Gastrocnemius medialis (tissue), 4 donors: ENCODE data around the gene HIRA. TPM values are rescaled to one million over a fixed set of nuclear protein-coding genes. Genes with fewer than 3 reads are reported as not detected.
A peak's percentile ranks its signal among the peaks of the same experiment; 100 is the strongest.

ENCODE experiments used
- ATAC-seq, 2 donors: fragments of 150-250 bp; one replicate each; pipeline ENCODE4 v1.9.1; 2016
- DNase-seq, 2 donors: peaks; one replicate each; pipeline ENCODE4 v3.0.0-alpha.2; 2019
- H3K27ac ChIP-seq, 4 donors: fragments of 200-600 bp; sonication (generic); 1 replicate in 1 of 4; 2 replicates in 3 of 4; pipeline ENCODE4 v1.5.1; 2016 to 2018; ENCODE audit warnings: mild to moderate bottlenecking in 2 of 4, moderate library complexity in 1 of 4
- H3K27me3 ChIP-seq, 3 donors: fragments of 200-600 bp; sonication (generic) in 2 of 3; 1 replicate in 1 of 3; 2 replicates in 2 of 3; pipeline versions ENCODE4 v1.5.1 to v1.6.0; 2016 to 2019; ENCODE audit warnings: mild to moderate bottlenecking in 1 of 3, moderate library complexity in 1 of 3
- H3K36me3 ChIP-seq, 2 donors: fragments of 200-600 bp; sonication (generic) in 1 of 2; one replicate each; pipeline ENCODE4 v1.5.1; 2017 to 2018
- H3K4me1 ChIP-seq, 2 donors: fragments of 200-600 bp; sonication (generic) in 1 of 2; one replicate each; pipeline ENCODE4 v1.5.1; 2016 to 2017; ENCODE audit warnings: mild to moderate bottlenecking in 2 of 2
- H3K4me3 ChIP-seq, 4 donors: fragments of 200-600 bp; sonication (generic) in 3 of 4; 1 replicate in 1 of 4; 2 replicates in 3 of 4; pipeline ENCODE4 v1.5.1; 2016 to 2019; ENCODE audit warnings: mild to moderate bottlenecking in 2 of 4
- H3K9me3 ChIP-seq, 3 donors: fragments of 200-600 bp; sonication (generic) in 2 of 3; 1 replicate in 1 of 3; 2 replicates in 2 of 3; pipeline ENCODE4 v1.5.1; 2016 to 2019
- CTCF ChIP-seq, 5 experiments: fragments of 450-650 bp in 3 of 5; fragments of 200-600 bp in 2 of 5; sonication (generic) in 2 of 5; IDR thresholded peaks in 4 of 5; conservative IDR thresholded peaks in 1 of 5; 1 replicate in 4 of 5; 2 replicates in 1 of 5; pipeline ENCODE4 v1.5.1; 2016 to 2019; ENCODE audit warnings: antibody characterized with exemption in 5 of 5, mild to moderate bottlenecking in 3 of 5, moderate library complexity in 3 of 5
- POLR2A ChIP-seq, 2 donors: fragments of 450-650 bp; IDR thresholded peaks; one replicate each; pipeline ENCODE4 v1.6.1; 2017; ENCODE audit warnings: antibody characterized with exemption in 2 of 2, mild to moderate bottlenecking in 2 of 2, moderate library complexity in 2 of 2
- in situ Hi-C, 4 donors: fragments of 200-750 bp; cut with MboI; loops; one replicate each; pipeline versions ENCODE4 v1.15.0 to v1.8.0; 2017; ENCODE audit warnings: low sequenced_read_pairs in 4 of 4
- intact Hi-C: fragments of 100-400 bp; cut with DNase I; formaldehyde crosslinking; loops from one replicate; pipeline ENCODE4 v1.15.1; 2023; ENCODE audit warnings: low total_unique reads
- total RNA-seq, 4 donors: library from RNA; depleted of rRNA; stranded (reverse); fragments of >200 nt; gene quantifications; one replicate each; pipeline versions ENCODE4 v1.1.0 to v1.2.3, GENCODE V29; 2016

Gene HIRA
- total RNA-seq, 4 donors from 2014 or later = 14.2 to 46.8 (median 24.6) TPM

DNA sequence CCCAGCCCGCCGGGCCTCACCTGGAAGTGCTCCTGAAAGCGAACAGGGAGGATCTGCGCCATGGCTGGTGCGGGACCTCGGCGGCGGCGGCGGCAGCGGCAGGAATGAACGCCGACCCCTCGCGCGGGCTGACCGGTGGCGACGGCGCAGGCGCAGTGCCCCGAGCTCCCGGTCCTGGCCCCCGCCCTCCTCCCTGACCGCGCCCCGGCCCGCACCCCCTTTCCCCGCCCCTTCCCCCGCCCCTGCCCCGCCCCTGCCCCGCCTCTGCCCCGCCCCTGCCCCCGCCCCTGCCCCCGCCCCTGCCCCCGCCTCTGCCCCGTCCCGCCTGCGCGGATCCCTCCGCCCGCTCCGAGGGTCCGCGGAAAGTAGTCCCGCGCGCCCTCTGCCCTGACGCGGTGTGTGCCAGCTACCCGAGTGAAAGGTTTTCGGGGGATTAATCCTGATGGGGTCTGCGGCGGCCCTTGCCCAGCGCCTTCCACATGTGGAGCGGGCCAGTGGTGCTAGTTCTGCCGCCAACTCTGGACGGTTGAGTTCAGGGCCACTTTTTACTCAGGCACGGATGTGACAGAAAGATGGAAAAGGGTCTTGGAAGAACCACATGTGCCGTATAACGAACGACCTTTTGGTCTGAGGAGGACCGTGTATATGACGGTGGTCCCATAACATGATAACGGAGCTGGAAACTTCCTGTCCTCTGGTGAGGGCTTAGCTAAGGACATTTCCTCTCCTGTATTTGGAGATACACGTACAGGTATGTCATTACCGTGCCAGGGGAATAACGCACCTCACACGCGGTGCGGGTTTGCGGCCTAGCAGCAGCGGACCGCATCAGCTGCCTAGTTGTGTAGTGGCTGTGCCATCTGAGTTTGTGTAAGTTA, 139.7 kb downstream of the HIRA start, which contains the start of gene CLTCL1:
Gene CLTCL1, minus strand, starts transcription at position 140 of the 878 bp plus-strand sequence. Its CDS starts 78 bp downstream, at position 62.
- peak; percentile 0 to 3 for ATAC-seq
- in situ Hi-C loops = loop anchor here in 1 of 4 donors (10.0 kb wide), 1 partner anchor 153 kb away; the partner anchor contains the start of gene C22orf39
- TF ChIP-seq CTCF (IDR thresholded peaks at IDR 0.05 in 4 of 5, conservative IDR thresholded peaks at IDR 0.05 in 1 of 5) (no peak), POLR2A (IDR thresholded peaks at IDR 0.05) (peak; percentile 92 to 94)
- DNase-seq = peak; percentile 81 to 84
- no peaks in the 10 kb centered on the region for H3K27me3 ChIP-seq
- intact Hi-C loops = loop anchor here (1.0 to 10.0 kb wide), 11 partner anchors 75 to 1263 kb away; partner anchors contain the start of genes CDC45, COMT, DGCR2 and MRPL40
- H3K9me3 ChIP-seq = no peaks in the 10 kb centered on the region
- peak within 1 kb of the TSS; percentile 96 to 100 (median 97) for H3K27ac ChIP-seq
- peak within 1 kb of the TSS; percentile 86 to 98 (median 96) for H3K4me3 ChIP-seq
- peaks cover 39 to 53% of the 10 kb centered on the region in 2 donors for H3K4me1 ChIP-seq
- no peaks in the 10 kb centered on the region for H3K36me3 ChIP-seq

- in situ Hi-C loops = loop anchor here in 1 of 4 donors (10.0 kb wide), 1 partner anchor 154 kb away; the partner anchor contains the start of gene C22orf39
- intact Hi-C loops = loop anchor here (2.0 to 10.0 kb wide), 9 partner anchors 74 to 1264 kb away; partner anchors contain the start of genes CDC45, COMT, DGCR2 and SLC25A1
These were observed 140.3 kb downstream of the HIRA start for GRCh38 chr22:19291218-19291579.

GRCh38 chr22:19290400-19291217, 140.9 kb downstream of the HIRA start:
- intact Hi-C loops = loop anchor here (2.0 to 10.0 kb wide), 9 partner anchors 73 to 1264 kb away; partner anchors contain the start of genes CDC45, COMT, DGCR2 and SLC25A1
- peak; percentile 86 to 89 for DNase-seq
- Histone ChIP-seq H3K27ac (peak overlapping the region; percentile 94 to 100 (median 96)), H3K4me3 (peak overlapping the region; percentile 78 to 98 (median 92)), H3K9me3 (no peaks in the 10 kb centered on the region), H3K27me3 (no peaks in the 10 kb centered on the region), H3K4me1 (peaks cover 51 to 65% of the 10 kb centered on the region in 2 donors), H3K36me3 (no peaks in the 10 kb centered on the region)
- peak; percentile 94 to 97 for TF ChIP-seq POLR2A (IDR thresholded peaks at IDR 0.05)
- no peak for TF ChIP-seq CTCF (IDR thresholded peaks at IDR 0.05 in 4 of 5, conservative IDR thresholded peaks at IDR 0.05 in 1 of 5)
- ATAC-seq = peak; percentile 32 to 38
- in situ Hi-C loops = loop anchor here in 1 of 4 donors (10.0 kb wide), 1 partner anchor 154 kb away; the partner anchor contains the start of gene C22orf39

More at GRCh38 chr22:19291218-19291579, 140.3 kb downstream of the HIRA start:
- H3K36me3 ChIP-seq = no peaks in the 10 kb centered on the region
- no peaks in the 10 kb centered on the region for H3K9me3 ChIP-seq
- peak overlapping the region; percentile 78 to 98 (median 92) for H3K4me3 ChIP-seq
- peaks cover 45 to 59% of the 10 kb centered on the region in 2 donors for H3K4me1 ChIP-seq
- ATAC-seq = no peak
- peak in 1 of 2 donors; percentile 37 for DNase-seq
- H3K27ac ChIP-seq = peak overlapping the region; percentile 94 to 100 (median 96)
- H3K27me3 ChIP-seq = no peaks in the 10 kb centered on the region
- no peak for TF ChIP-seq CTCF (IDR thresholded peaks at IDR 0.05 in 4 of 5, conservative IDR thresholded peaks at IDR 0.05 in 1 of 5)
